GM23338 (cell line): ENCODE data around the gene KCTD15. TPM values are rescaled to one million over a fixed set of nuclear protein-coding genes. Genes with fewer than 3 reads are reported as not detected.

Experiments
- ATAC-seq: fragments of 200-7000 bp; cut with Tn5 transposase; 3 replicates; pipeline ENCODE4 v1.9.1; 2020
- DNase-seq: peaks from one replicate; pipeline ENCODE4 v3.0.0-alpha.2; 2015; ENCODE audit warnings: low spot score
- H2AFZ ChIP-seq: fragments of 200-600 bp; sonication (generic); 2 replicates; pipeline ENCODE4 v1.8.0; 2016; ENCODE audit warnings: antibody characterized with exemption, mild to moderate bottlenecking, moderate library complexity
- H3F3A ChIP-seq: fragments of 200-600 bp; sonication (generic); replicated peaks from 2 replicates; pipeline ENCODE4 v1.8.0; 2017; ENCODE audit warnings: antibody characterized with exemption, mixed run types, low read depth
- H3K27ac ChIP-seq: fragments of 200-600 bp; sonication (generic); 2 replicates; pipeline ENCODE4 v1.6.1; 2016; ENCODE audit warnings: low read depth
- H3K27me3 ChIP-seq: fragments of 200-600 bp; sonication (generic); 2 replicates; pipeline ENCODE4 v1.8.0; 2016; ENCODE audit warnings: mild to moderate bottlenecking, mixed run types, moderate library complexity; ENCODE audit not compliant: insufficient read depth
- H3K36me3 ChIP-seq: fragments of 200-600 bp; sonication (generic); 2 replicates; pipeline ENCODE4 v1.8.0; 2016; ENCODE audit warnings: mild to moderate bottlenecking; ENCODE audit not compliant: insufficient read depth
- H3K4me1 ChIP-seq: fragments of 200-600 bp; sonication (generic); 2 replicates; pipeline ENCODE4 v1.8.0; 2016; ENCODE audit warnings: mild to moderate bottlenecking, moderate library complexity; ENCODE audit not compliant: insufficient read depth
- H3K4me2 ChIP-seq: fragments of 200-600 bp; sonication (generic); 2 replicates; pipeline ENCODE4 v1.7.1; 2017; ENCODE audit warnings: mixed run types
- H3K4me3 ChIP-seq: fragments of 200-600 bp; sonication (generic); 2 replicates; pipeline ENCODE4 v1.6.1; 2016; ENCODE audit warnings: mixed run types
- H3K79me2 ChIP-seq: fragments of 200-600 bp; sonication (generic); replicated peaks from 2 replicates; pipeline ENCODE4 v1.8.0; 2017; ENCODE audit warnings: mild to moderate bottlenecking; ENCODE audit not compliant: insufficient read depth
- H3K9me2 ChIP-seq: fragments of 200-600 bp; sonication (generic); 2 replicates; pipeline ENCODE4 v1.8.0; 2017; ENCODE audit not compliant: insufficient read depth
- H4K20me1 ChIP-seq: fragments of 200-600 bp; sonication (generic); replicated peaks from 2 replicates; pipeline ENCODE4 v1.8.0; 2017; ENCODE audit warnings: mild to moderate bottlenecking; ENCODE audit not compliant: insufficient read depth
- H3K27ac Mint-ChIP-seq: 2 replicates; pipeline ENCODE4 v1.8.0; 2020; ENCODE audit warnings: inconsistent platforms, mild to moderate bottlenecking, moderate library complexity, mixed read lengths
- H3K27me3 Mint-ChIP-seq: 3 replicates; pipeline ENCODE4 v1.8.0; 2022; ENCODE audit warnings: low read depth, mild to moderate bottlenecking, moderate library complexity, mixed read lengths, inconsistent platforms; ENCODE audit not compliant: insufficient read depth, poor library complexity
- H3K36me3 Mint-ChIP-seq: 3 replicates; pipeline ENCODE4 v1.8.0; 2021; ENCODE audit warnings: low read depth, mild to moderate bottlenecking, inconsistent platforms, moderate library complexity, mixed read lengths
- H3K4me1 Mint-ChIP-seq: 3 replicates; pipeline ENCODE4 v1.8.0; 2020; ENCODE audit warnings: mild to moderate bottlenecking, inconsistent platforms, mixed read lengths
- H3K4me3 Mint-ChIP-seq: 3 replicates; pipeline ENCODE4 v1.8.0; 2021; ENCODE audit warnings: moderate library complexity, mild to moderate bottlenecking, inconsistent platforms, mixed read lengths
- H3K9me3 Mint-ChIP-seq: 3 replicates; pipeline ENCODE4 v1.8.0; 2020; ENCODE audit warnings: moderate library complexity, mild to moderate bottlenecking, inconsistent platforms, mixed read lengths
- CTCF ChIP-seq, 2 experiments: fragments of 200-600 bp in 1 of 2; sonication (generic) in 1 of 2; conservative IDR thresholded peaks; 2 replicates each; pipeline versions ENCODE4 v1.5.1 to v1.6.1; 2016 to 2017; ENCODE audit warnings: antibody characterized with exemption in 2 of 2, low read depth in 2 of 2, mild to moderate bottlenecking in 2 of 2, moderate library complexity in 1 of 2
- ETS1 ChIP-seq: IDR thresholded peaks from 2 replicates; pipeline ENCODE4 v1.6.1; 2016; ENCODE audit warnings: antibody characterized with exemption
- EZH2 ChIP-seq: fragments of 200-600 bp; sonication (generic); IDR thresholded peaks from one replicate; pipeline ENCODE4 v1.8.0; 2017; ENCODE audit warnings: antibody characterized with exemption, mild to moderate bottlenecking, low read depth; ENCODE audit not compliant: unreplicated experiment
- JUNB ChIP-seq: IDR thresholded peaks from one replicate; pipeline ENCODE4 v1.6.1; 2016; ENCODE audit warnings: antibody characterized with exemption; ENCODE audit not compliant: unreplicated experiment
- NANOG ChIP-seq: IDR thresholded peaks from 2 replicates; pipeline ENCODE4 v1.6.1; 2016; ENCODE audit warnings: antibody characterized with exemption, borderline replicate concordance
- POLR2AphosphoS5 ChIP-seq: IDR thresholded peaks from 2 replicates; pipeline ENCODE4 v1.6.1; 2016; ENCODE audit warnings: antibody characterized with exemption, low read depth
- REST ChIP-seq: IDR thresholded peaks from one replicate; pipeline ENCODE4 v1.6.1; 2018; ENCODE audit warnings: antibody characterized with exemption; ENCODE audit not compliant: unreplicated experiment
- ZNF331 ChIP-seq: fragments of 250-450 bp; sonication (Bioruptor Pico); IDR thresholded peaks from 2 replicates; pipeline ENCODE4 v1.5.0; 2020; ENCODE audit warnings: low read depth, mild to moderate bottlenecking, moderate library complexity
- ZNF462 ChIP-seq: fragments of 250-450 bp; sonication (Bioruptor Pico); IDR thresholded peaks from 2 replicates; pipeline ENCODE4 v1.5.0; 2020; ENCODE audit warnings: mild to moderate bottlenecking, moderate library complexity
- polyA plus RNA-seq: library from polyadenylated mRNA; unstranded; fragments of >200 nt; fragmentation: Nextera tagmentation; extraction: Ambion mirVana; gene quantifications from 2 replicates; pipeline ENCODE4 v1.2.1, GENCODE V29; 2016
- total RNA-seq: library from RNA; depleted of rRNA; stranded (reverse); fragments of >200 nt; shearing (Covaris generic); gene quantifications from 2 replicates; pipeline ENCODE4 v1.2.3, GENCODE V29; 2014

Gene KCTD15
- total and polyA plus RNA-seq, 2 experiments from 2014 or later: 5.1 to 60.1 TPM

DNA sequence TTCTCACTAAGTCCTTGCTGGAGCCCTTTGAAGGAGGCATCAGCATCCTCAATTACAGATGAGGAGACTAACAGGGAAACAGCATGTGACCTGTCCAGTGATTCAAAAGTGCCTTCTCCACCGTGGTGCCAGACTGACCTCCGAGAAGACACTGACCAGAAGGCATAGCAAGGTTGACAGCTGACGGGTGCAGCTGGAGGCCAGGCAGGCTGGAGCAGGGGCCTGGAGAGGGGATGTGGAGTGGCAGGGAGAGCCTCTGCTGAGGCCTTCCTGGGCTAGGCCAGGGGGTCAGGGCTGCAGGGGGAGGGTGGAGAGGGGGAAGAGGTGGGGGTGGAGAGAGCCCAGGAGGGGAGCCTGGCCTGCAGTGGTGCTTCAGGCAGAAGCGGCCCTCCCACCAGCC is 66.3 kb downstream of the KCTD15 start (continued):
- TF ChIP-seq REST (no peak), POLR2AphosphoS5 (no peak)

DNA sequence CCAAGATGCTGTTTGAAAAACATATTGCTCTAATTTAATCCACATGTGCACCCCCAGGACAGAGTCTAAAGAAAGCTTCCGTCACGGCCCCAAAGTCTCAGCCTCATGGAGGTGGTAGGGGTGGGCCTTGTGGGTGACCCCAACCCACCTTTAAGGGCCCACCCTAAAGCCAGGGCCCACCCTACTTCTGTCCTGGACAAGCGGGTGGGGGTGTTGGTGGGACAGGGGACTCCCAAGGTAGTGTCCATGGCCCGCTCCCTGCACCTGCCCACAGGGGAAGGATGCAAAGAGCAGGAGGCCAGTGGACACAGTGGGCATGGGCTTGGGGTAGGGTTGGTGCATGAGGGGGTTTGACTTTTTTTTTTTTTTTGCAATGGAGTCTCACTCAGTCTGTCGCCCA is 66.8 kb downstream of the KCTD15 start:
- Histone ChIP-seq H3F3A (no peaks in the 10 kb centered on the region), H3K4me1 (0 out of 2 replicates have a peak, but pooled peaks cover under 1% of the 10 kb centered on the region), H3K79me2 (no peaks in the 10 kb centered on the region), H2AFZ (no peak overlapping the region), H3K27ac (no peak overlapping the region), H3K9me2 (no peaks in the 10 kb centered on the region), H3K4me2 (no peak overlapping the region), H3K27me3 (no peaks in the 10 kb centered on the region), H4K20me1 (no peaks in the 10 kb centered on the region), H3K4me3 (no peak overlapping the region), H3K36me3 (no peaks in the 10 kb centered on the region)
- no peak overlapping the region for H3K27ac Mint-ChIP-seq
- peaks cover 8% of the 10 kb centered on the region for H3K4me1 Mint-ChIP-seq
- H3K4me3 Mint-ChIP-seq: no peak overlapping the region
- peaks cover 3% of the 10 kb centered on the region for H3K27me3 Mint-ChIP-seq
- no peaks in the 10 kb centered on the region for H3K9me3 Mint-ChIP-seq
- ATAC-seq (no peak), DNase-seq (no peak)
- no peaks in the 10 kb centered on the region for H3K36me3 Mint-ChIP-seq
- TF ChIP-seq ZNF462 (CRISPR knock-in tag): no peak
- TF ChIP-seq NANOG: no peak
- TF ChIP-seq ETS1: no peak
- no peak for TF ChIP-seq CTCF (conservative IDR thresholded peaks at IDR 0.05; ENCODE audit: low read depth in 2 of 2)
- no peak for TF ChIP-seq EZH2
- TF ChIP-seq JUNB: no peak
- no peak for TF ChIP-seq REST
- no peak for TF ChIP-seq ZNF331 (CRISPR knock-in tag)
